ENCODE measurements around the gene ZNF654. TPM values are rescaled to one million over a fixed set of nuclear protein-coding genes. Genes with fewer than 3 reads are reported as not detected.
"Not testable (repeated sequence)": the region's sequence is repeated elsewhere in the genome, so short reads cannot be mapped to it uniquely, and the experiment has no call there.

ZNF654 gene
- polyA plus RNA-seq, 2 donors: 4.3 to 4.8 TPM

- Histone ChIP-seq H3K36me3 (ENCODE audit: control insufficient read depth in 2 of 2, insufficient read depth in 2 of 2, low read length in 1 of 2) (no peaks in the 10 kb centered on the region), H3K9me3 (ENCODE audit: control insufficient read depth in 2 of 2, insufficient read depth in 1 of 2, low read depth in 1 of 2, low read length in 1 of 2) (no peaks in the 10 kb centered on the region), H3K4me1 (ENCODE audit: control insufficient read depth in 2 of 2, insufficient read depth in 2 of 2, low read length in 1 of 2) (no peaks in the 10 kb centered on the region), H3K27me3 (ENCODE audit: control insufficient read depth in 1 of 2, insufficient read depth in 2 of 2, low read length in 2 of 2) (no peaks in the 10 kb centered on the region), H3K4me3 (ENCODE audit: low read depth in 1 of 2, low read length in 2 of 2) (no peak overlapping the region), H3K27ac (ENCODE audit: low read depth in 2 of 2, low read length in 1 of 2) (no peak overlapping the region)
- WGBS, 2 donors: 83 to 84% methylated on average over 4 of the region's 4 CpGs
These were observed 31.6 kb downstream of the ZNF654 start for GRCh38 chr3:88090681-88091080.

- no peaks in the 10 kb centered on the region for H3K4me1 ChIP-seq (ENCODE audit: control insufficient read depth in 2 of 2, insufficient read depth in 2 of 2, low read length in 1 of 2)
- H3K9me3 ChIP-seq (ENCODE audit: control insufficient read depth in 2 of 2, insufficient read depth in 1 of 2, low read depth in 1 of 2, low read length in 1 of 2): no peaks in the 10 kb centered on the region
- H3K36me3 ChIP-seq (ENCODE audit: control insufficient read depth in 2 of 2, insufficient read depth in 2 of 2, low read length in 1 of 2): no peaks in the 10 kb centered on the region
- no peaks in the 10 kb centered on the region for H3K27me3 ChIP-seq (ENCODE audit: control insufficient read depth in 1 of 2, insufficient read depth in 2 of 2, low read length in 2 of 2)
- no peak overlapping the region for H3K27ac ChIP-seq (ENCODE audit: low read depth in 2 of 2, low read length in 1 of 2)
- no peak overlapping the region for H3K4me3 ChIP-seq (ENCODE audit: low read depth in 1 of 2, low read length in 2 of 2)
These were observed 33.2 kb downstream of the ZNF654 start for GRCh38 chr3:88092270-88092669.

- no peaks in the 10 kb centered on the region for H3K27me3 ChIP-seq (ENCODE audit: control insufficient read depth in 1 of 2, insufficient read depth in 2 of 2, low read length in 2 of 2)
- H3K4me3 ChIP-seq (ENCODE audit: low read depth in 1 of 2, low read length in 2 of 2): no peak overlapping the region
- no peaks in the 10 kb centered on the region for H3K36me3 ChIP-seq (ENCODE audit: control insufficient read depth in 2 of 2, insufficient read depth in 2 of 2, low read length in 1 of 2)
- no peaks in the 10 kb centered on the region for H3K4me1 ChIP-seq (ENCODE audit: control insufficient read depth in 2 of 2, insufficient read depth in 2 of 2, low read length in 1 of 2)
- no peak overlapping the region for H3K27ac ChIP-seq (ENCODE audit: low read depth in 2 of 2, low read length in 1 of 2)
- WGBS, 2 donors: 76 to 80% methylated on average over 1 of the region's 1 CpG
- no peaks in the 10 kb centered on the region for H3K9me3 ChIP-seq (ENCODE audit: control insufficient read depth in 2 of 2, insufficient read depth in 1 of 2, low read depth in 1 of 2, low read length in 1 of 2)
These were observed 34.2 kb downstream of the ZNF654 start for GRCh38 chr3:88093266-88093665.

GRCh38 chr3:88101142-88101541, 42.1 kb downstream of the ZNF654 start:
- 96 to 100% methylated on average over 1 of the region's 1 CpG for WGBS, 2 donors
- no peaks in the 10 kb centered on the region for H3K36me3 ChIP-seq (ENCODE audit: control insufficient read depth in 2 of 2, insufficient read depth in 2 of 2, low read length in 1 of 2)
- no peak overlapping the region for H3K4me3 ChIP-seq (ENCODE audit: low read depth in 1 of 2, low read length in 2 of 2)
- H3K9me3 ChIP-seq (ENCODE audit: control insufficient read depth in 2 of 2, insufficient read depth in 1 of 2, low read depth in 1 of 2, low read length in 1 of 2): no peaks in the 10 kb centered on the region
- H3K4me1 ChIP-seq (ENCODE audit: control insufficient read depth in 2 of 2, insufficient read depth in 2 of 2, low read length in 1 of 2): no peaks in the 10 kb centered on the region
- H3K27ac ChIP-seq (ENCODE audit: low read depth in 2 of 2, low read length in 1 of 2): no peak overlapping the region
- no peaks in the 10 kb centered on the region for H3K27me3 ChIP-seq (ENCODE audit: control insufficient read depth in 1 of 2, insufficient read depth in 2 of 2, low read length in 2 of 2)

- Histone ChIP-seq H3K27me3 (ENCODE audit: control insufficient read depth in 1 of 2, insufficient read depth in 2 of 2, low read length in 2 of 2) (no peaks in the 10 kb centered on the region), H3K4me3 (ENCODE audit: low read depth in 1 of 2, low read length in 2 of 2) (no peak overlapping the region), H3K9me3 (ENCODE audit: control insufficient read depth in 2 of 2, insufficient read depth in 1 of 2, low read depth in 1 of 2, low read length in 1 of 2) (no peaks in the 10 kb centered on the region), H3K36me3 (ENCODE audit: control insufficient read depth in 2 of 2, insufficient read depth in 2 of 2, low read length in 1 of 2) (no peaks in the 10 kb centered on the region), H3K4me1 (ENCODE audit: control insufficient read depth in 2 of 2, insufficient read depth in 2 of 2, low read length in 1 of 2) (no peaks in the 10 kb centered on the region), H3K27ac (ENCODE audit: low read depth in 2 of 2, low read length in 1 of 2) (no peak overlapping the region)
These were observed 46.3 kb downstream of the ZNF654 start for GRCh38 chr3:88105325-88105724.

GRCh38 chr3:88112289-88112688, 53.2 kb downstream of the ZNF654 start:
- H3K9me3 ChIP-seq (ENCODE audit: control insufficient read depth in 2 of 2, insufficient read depth in 1 of 2, low read depth in 1 of 2, low read length in 1 of 2): no peaks in the 10 kb centered on the region
- no peaks in the 10 kb centered on the region for H3K27me3 ChIP-seq (ENCODE audit: control insufficient read depth in 1 of 2, insufficient read depth in 2 of 2, low read length in 2 of 2)
- H3K27ac ChIP-seq (ENCODE audit: low read depth in 2 of 2, low read length in 1 of 2): no peak overlapping the region
- 91 to 96% methylated on average over 1 of the region's 1 CpG for WGBS, 2 donors
- no peaks in the 10 kb centered on the region for H3K4me1 ChIP-seq (ENCODE audit: control insufficient read depth in 2 of 2, insufficient read depth in 2 of 2, low read length in 1 of 2)
- no peaks in the 10 kb centered on the region for H3K36me3 ChIP-seq (ENCODE audit: control insufficient read depth in 2 of 2, insufficient read depth in 2 of 2, low read length in 1 of 2)
- no peak overlapping the region for H3K4me3 ChIP-seq (ENCODE audit: low read depth in 1 of 2, low read length in 2 of 2)

- H3K36me3 ChIP-seq (ENCODE audit: control insufficient read depth in 2 of 2, insufficient read depth in 2 of 2, low read length in 1 of 2): no peaks in the 10 kb centered on the region
- 42 to 44% methylated on average over 5 of the region's 5 CpGs for WGBS, 2 donors
These were observed 54.5 kb downstream of the ZNF654 start for GRCh38 chr3:88113311-88114162.

GRCh38 chr3:88114878-88115549, 56.0 kb downstream of the ZNF654 start:
- WGBS, 2 donors: 84 to 93% methylated on average over 3 of the region's 3 CpGs
- Histone ChIP-seq H3K4me1 (ENCODE audit: control insufficient read depth in 2 of 2, insufficient read depth in 2 of 2, low read length in 1 of 2) (no peaks in the 10 kb centered on the region), H3K9me3 (ENCODE audit: control insufficient read depth in 2 of 2, insufficient read depth in 1 of 2, low read depth in 1 of 2, low read length in 1 of 2) (no peaks in the 10 kb centered on the region), H3K27me3 (ENCODE audit: control insufficient read depth in 1 of 2, insufficient read depth in 2 of 2, low read length in 2 of 2) (no peaks in the 10 kb centered on the region), H3K4me3 (ENCODE audit: low read depth in 1 of 2, low read length in 2 of 2) (no peak overlapping the region), H3K36me3 (ENCODE audit: control insufficient read depth in 2 of 2, insufficient read depth in 2 of 2, low read length in 1 of 2) (no peaks in the 10 kb centered on the region), H3K27ac (ENCODE audit: low read depth in 2 of 2, low read length in 1 of 2) (no peak overlapping the region)

More at GRCh38 chr3:88113311-88114162, 54.5 kb downstream of the ZNF654 start:
- Histone ChIP-seq H3K4me1 (ENCODE audit: control insufficient read depth in 2 of 2, insufficient read depth in 2 of 2, low read length in 1 of 2) (no peaks in the 10 kb centered on the region), H3K9me3 (ENCODE audit: control insufficient read depth in 2 of 2, insufficient read depth in 1 of 2, low read depth in 1 of 2, low read length in 1 of 2) (no peaks in the 10 kb centered on the region), H3K27ac (ENCODE audit: low read depth in 2 of 2, low read length in 1 of 2) (no peak overlapping the region), H3K4me3 (ENCODE audit: low read depth in 1 of 2, low read length in 2 of 2) (no peak overlapping the region), H3K27me3 (ENCODE audit: control insufficient read depth in 1 of 2, insufficient read depth in 2 of 2, low read length in 2 of 2) (no peaks in the 10 kb centered on the region)

- Histone ChIP-seq H3K9me3 (ENCODE audit: control insufficient read depth in 2 of 2, insufficient read depth in 1 of 2, low read depth in 1 of 2, low read length in 1 of 2) (no peaks in the 10 kb centered on the region), H3K36me3 (ENCODE audit: control insufficient read depth in 2 of 2, insufficient read depth in 2 of 2, low read length in 1 of 2) (no peaks in the 10 kb centered on the region), H3K27me3 (ENCODE audit: control insufficient read depth in 1 of 2, insufficient read depth in 2 of 2, low read length in 2 of 2) (no peaks in the 10 kb centered on the region), H3K4me1 (ENCODE audit: control insufficient read depth in 2 of 2, insufficient read depth in 2 of 2, low read length in 1 of 2) (no peaks in the 10 kb centered on the region), H3K27ac (ENCODE audit: low read depth in 2 of 2, low read length in 1 of 2) (no peak overlapping the region), H3K4me3 (ENCODE audit: low read depth in 1 of 2, low read length in 2 of 2) (no peak overlapping the region)
- 34 to 39% methylated on average over 1 of the region's 1 CpG for WGBS, 2 donors
These were observed 58.6 kb downstream of the ZNF654 start for GRCh38 chr3:88117683-88118082.

GRCh38 chr3:88118603-88119002, 59.5 kb downstream of the ZNF654 start:
- not testable (repeated sequence) for H3K27me3 ChIP-seq (ENCODE audit: control insufficient read depth in 1 of 2, insufficient read depth in 2 of 2, low read length in 2 of 2); H3K27ac ChIP-seq (ENCODE audit: low read depth in 2 of 2, low read length in 1 of 2); H3K9me3 ChIP-seq (ENCODE audit: control insufficient read depth in 2 of 2, insufficient read depth in 1 of 2, low read depth in 1 of 2, low read length in 1 of 2); H3K4me1 ChIP-seq (ENCODE audit: control insufficient read depth in 2 of 2, insufficient read depth in 2 of 2, low read length in 1 of 2); H3K4me3 ChIP-seq (ENCODE audit: low read depth in 1 of 2, low read length in 2 of 2); H3K36me3 ChIP-seq (ENCODE audit: control insufficient read depth in 2 of 2, insufficient read depth in 2 of 2, low read length in 1 of 2)
- WGBS, 2 donors: 97 to 98% methylated on average over 1 of the region's 2 CpGs
